ENCODE results near the gene CD3E.

- TF ChIP-seq CTCF (IDR thresholded peaks at IDR 0.05; ENCODE audit: low read depth, low read length, missing input control) (no peak), ATF3 (IDR thresholded peaks at IDR 0.05) (no peak), REST (IDR thresholded peaks at IDR 0.05) (no peak), GABPA (IDR thresholded peaks at IDR 0.05 in 1 of 2, conservative IDR thresholded peaks at IDR 0.05 in 1 of 2) (no peak), TAF1 (conservative IDR thresholded peaks at IDR 0.05) (no peak), ZBTB33 (IDR thresholded peaks at IDR 0.05) (no peak), SP1 (IDR thresholded peaks at IDR 0.05) (no peak)
Observed at GRCh38 chr11:118276422-118276821, 28.1 kb upstream of the CD3E start.

Data from liver (tissue), 3 donors.